HEK293 (cell line): ENCODE results near the gene RABEP2.
A peak's percentile ranks its signal among the peaks of the same experiment; 100 is the strongest.
"Not testable (repeated sequence)": the region's sequence is repeated elsewhere in the genome, so short reads cannot be mapped to it uniquely, and the experiment has no call there.

Experiments used
- CTCF ChIA-PET: fragments of 350-600 bp; formaldehyde crosslinking; extraction: SDS; loops from one replicate; lab custom pipeline; 2021; ENCODE audit warnings: antibody characterized with exemption; lab: Yijun Ruan, JAX
- POLR2A ChIA-PET: fragments of 300-600 bp; formaldehyde crosslinking; extraction: SDS; loops from one replicate; lab custom pipeline; 2020; ENCODE audit warnings: antibody characterized with exemption, inconsistent platforms; lab: Yijun Ruan, JAX
- H3K27ac ChIP-seq: fragments of 200-500 bp; sonication (Bioruptor generic); 2 replicates; pipeline ENCODE4 v1.5.1; 2014; ENCODE audit warnings: low read depth, low read length, control low read depth, inconsistent platforms; ENCODE audit errors: extremely low read depth
- H3K36me3 ChIP-seq, 2 experiments: fragments of 200-500 bp in 1 of 2; sonication (Bioruptor generic) in 1 of 2; 1 replicate in 1 of 2; 2 replicates in 1 of 2; pipeline ENCODE4 v1.5.1; 2014 to 2017; ENCODE audit warnings: inconsistent platforms in 2 of 2, low read length in 2 of 2; ENCODE audit not compliant: control insufficient read depth in 2 of 2, insufficient read depth in 1 of 2
- H3K4me1 ChIP-seq: fragments of 200-500 bp; sonication (Bioruptor generic); 2 replicates; pipeline ENCODE4 v1.5.1; 2014; ENCODE audit warnings: mild to moderate bottlenecking, low read length, inconsistent platforms; ENCODE audit not compliant: control insufficient read depth, insufficient read depth
- H3K4me3 ChIP-seq: 2 replicates; pipeline ENCODE4 v1.5.1; 2011; ENCODE audit warnings: low read depth, mild to moderate bottlenecking, control low read depth, low read length, moderate library complexity
- H3K9me3 ChIP-seq: fragments of 200-500 bp; sonication (Bioruptor generic); 2 replicates; pipeline ENCODE4 v1.5.1; 2014; ENCODE audit warnings: low read depth, low read length, inconsistent platforms; ENCODE audit not compliant: control insufficient read depth, insufficient read depth
- TSHZ1 ChIP-seq: fragments of 450-650 bp; formaldehyde crosslinking; IDR thresholded peaks from 2 replicates; pipeline ENCODE4 v1.5.1; 2016; ENCODE audit warnings: missing biosample characterization, missing genetic modification characterization, borderline replicate concordance
- ZNF121 ChIP-seq: fragments of 450-650 bp; formaldehyde crosslinking; IDR thresholded peaks from 2 replicates; pipeline ENCODE4 v1.5.1; 2016; ENCODE audit warnings: missing biosample characterization, missing genetic modification characterization
- ZNF654 ChIP-seq: fragments of 450-650 bp; formaldehyde crosslinking; IDR thresholded peaks from 2 replicates; pipeline ENCODE4 v1.5.1; 2016; ENCODE audit warnings: low read depth, missing biosample characterization, missing genetic modification characterization
- TF ChIP-seq, protein P1 (sequence below): fragments of 450-650 bp; formaldehyde crosslinking; IDR thresholded peaks from 2 replicates; pipeline ENCODE4 v1.5.1; 2016; ENCODE audit warnings: missing biosample characterization, missing genetic modification characterization, low read depth
- TF ChIP-seq, protein P2 (sequence below): fragments of 450-650 bp; formaldehyde crosslinking; IDR thresholded peaks from 2 replicates; pipeline ENCODE4 v1.5.1; 2016; ENCODE audit warnings: missing biosample characterization, missing genetic modification characterization
- TF ChIP-seq, protein P3 (sequence below): fragments of 450-650 bp; formaldehyde crosslinking; IDR thresholded peaks from 2 replicates; pipeline ENCODE4 v1.5.1; 2016; ENCODE audit warnings: missing biosample characterization, missing genetic modification characterization

Gene RABEP2

DNA sequence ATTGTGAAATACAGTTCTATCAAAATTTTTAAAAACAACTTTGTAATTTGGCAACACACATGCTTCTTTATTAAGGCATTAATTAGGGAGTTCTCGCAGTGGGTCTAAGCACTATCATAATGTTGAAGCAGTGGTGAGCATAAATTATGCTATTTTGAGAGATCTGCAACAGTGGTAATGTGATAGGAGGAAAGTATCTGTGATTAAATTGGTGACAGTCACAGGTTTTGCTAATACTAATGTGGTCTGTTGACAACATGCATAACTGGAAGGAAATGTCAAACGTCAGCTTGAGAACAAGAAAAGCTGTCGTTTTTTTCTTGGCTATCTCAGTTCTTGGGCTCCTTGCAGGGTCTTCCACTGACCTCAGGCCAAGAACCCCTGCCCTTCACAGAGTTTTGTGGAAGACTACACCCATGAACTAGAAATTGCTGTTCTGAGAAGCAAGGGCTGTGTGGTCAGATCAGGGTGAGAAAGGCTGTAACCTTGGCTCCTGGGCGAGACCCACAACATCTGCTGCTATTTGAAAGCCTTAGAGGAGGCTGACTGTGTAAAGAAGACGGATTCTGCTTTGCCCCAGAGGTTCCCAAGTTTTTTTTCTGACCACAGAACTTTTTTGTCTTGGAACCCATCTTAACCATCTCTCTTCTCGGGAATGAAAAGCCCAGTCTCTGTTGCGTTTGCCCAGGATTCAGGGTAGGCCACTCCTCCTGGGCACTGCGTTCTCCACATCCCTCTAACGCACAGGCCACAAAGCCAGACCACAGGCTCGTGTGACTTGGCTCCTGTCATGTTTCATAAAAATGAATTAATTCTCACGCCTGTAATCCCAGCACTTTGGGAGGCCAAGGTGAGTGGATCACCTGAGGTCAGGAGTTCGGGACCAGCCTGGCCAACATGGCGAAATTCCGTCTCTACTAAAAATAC lies 32.8 kb downstream of the RABEP2 start (continued):
- no peak for TF ChIP-seq ZNF654 (tag by site-specific recombination)

GRCh38 chr16:28890355-28890754 lies 34.7 kb downstream of the RABEP2 start:
- CTCF ChIA-PET, result interaction anchor here (0.6 to 0.9 kb wide), 2 partner anchors 49 to 55 kb away, joined by 3 to 4 read pairs; no protein-coding TSS in a partner anchor
- POLR2A ChIA-PET, H3K4me3 ChIP-seq, H3K9me3 ChIP-seq, H3K4me1 ChIP-seq, H3K27ac ChIP-seq: not testable (repeated sequence)
- peak; percentile 51; the same call in 1 of the 2 replicates for TF ChIP-seq ZNF121 (tag by site-specific recombination)
- H3K36me3 ChIP-seq, result peaks cover 0 to 25% of the 10 kb centered on the region in 2 experiments; a peak in 2 of 3 replicates

DNA sequence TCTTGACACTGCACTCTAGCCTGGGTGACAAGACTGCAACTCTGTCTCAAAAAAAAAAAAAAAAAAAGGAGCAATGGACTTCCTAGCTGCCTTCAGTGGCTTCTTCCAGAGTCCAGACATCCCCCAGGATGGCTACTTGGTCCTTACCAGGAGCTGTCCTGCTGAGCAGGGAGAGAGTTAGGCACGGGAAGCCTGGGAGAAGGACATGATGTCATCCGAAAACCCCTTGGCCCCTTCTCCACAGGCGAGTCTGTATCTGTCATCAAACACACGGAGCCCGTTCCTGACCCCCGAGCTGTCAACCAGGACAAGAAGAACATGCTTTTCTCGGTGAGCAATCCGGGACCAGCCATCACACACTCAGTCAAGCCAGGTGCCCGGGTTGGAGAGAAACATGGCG lies 38.1 kb downstream of the RABEP2 start:
- TF ChIP-seq, protein P1, sequence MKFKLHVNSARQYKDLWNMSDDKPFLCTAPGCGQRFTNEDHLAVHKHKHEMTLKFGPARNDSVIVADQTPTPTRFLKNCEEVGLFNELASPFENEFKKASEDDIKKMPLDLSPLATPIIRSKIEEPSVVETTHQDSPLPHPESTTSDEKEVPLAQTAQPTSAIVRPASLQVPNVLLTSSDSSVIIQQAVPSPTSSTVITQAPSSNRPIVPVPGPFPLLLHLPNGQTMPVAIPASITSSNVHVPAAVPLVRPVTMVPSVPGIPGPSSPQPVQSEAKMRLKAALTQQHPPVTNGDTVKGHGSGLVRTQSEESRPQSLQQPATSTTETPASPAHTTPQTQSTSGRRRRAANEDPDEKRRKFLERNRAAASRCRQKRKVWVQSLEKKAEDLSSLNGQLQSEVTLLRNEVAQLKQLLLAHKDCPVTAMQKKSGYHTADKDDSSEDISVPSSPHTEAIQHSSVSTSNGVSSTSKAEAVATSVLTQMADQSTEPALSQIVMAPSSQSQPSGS, result peak; percentile 74
- no peak for TF ChIP-seq TSHZ1 (tag by site-specific recombination)
- TF ChIP-seq, protein P2, sequence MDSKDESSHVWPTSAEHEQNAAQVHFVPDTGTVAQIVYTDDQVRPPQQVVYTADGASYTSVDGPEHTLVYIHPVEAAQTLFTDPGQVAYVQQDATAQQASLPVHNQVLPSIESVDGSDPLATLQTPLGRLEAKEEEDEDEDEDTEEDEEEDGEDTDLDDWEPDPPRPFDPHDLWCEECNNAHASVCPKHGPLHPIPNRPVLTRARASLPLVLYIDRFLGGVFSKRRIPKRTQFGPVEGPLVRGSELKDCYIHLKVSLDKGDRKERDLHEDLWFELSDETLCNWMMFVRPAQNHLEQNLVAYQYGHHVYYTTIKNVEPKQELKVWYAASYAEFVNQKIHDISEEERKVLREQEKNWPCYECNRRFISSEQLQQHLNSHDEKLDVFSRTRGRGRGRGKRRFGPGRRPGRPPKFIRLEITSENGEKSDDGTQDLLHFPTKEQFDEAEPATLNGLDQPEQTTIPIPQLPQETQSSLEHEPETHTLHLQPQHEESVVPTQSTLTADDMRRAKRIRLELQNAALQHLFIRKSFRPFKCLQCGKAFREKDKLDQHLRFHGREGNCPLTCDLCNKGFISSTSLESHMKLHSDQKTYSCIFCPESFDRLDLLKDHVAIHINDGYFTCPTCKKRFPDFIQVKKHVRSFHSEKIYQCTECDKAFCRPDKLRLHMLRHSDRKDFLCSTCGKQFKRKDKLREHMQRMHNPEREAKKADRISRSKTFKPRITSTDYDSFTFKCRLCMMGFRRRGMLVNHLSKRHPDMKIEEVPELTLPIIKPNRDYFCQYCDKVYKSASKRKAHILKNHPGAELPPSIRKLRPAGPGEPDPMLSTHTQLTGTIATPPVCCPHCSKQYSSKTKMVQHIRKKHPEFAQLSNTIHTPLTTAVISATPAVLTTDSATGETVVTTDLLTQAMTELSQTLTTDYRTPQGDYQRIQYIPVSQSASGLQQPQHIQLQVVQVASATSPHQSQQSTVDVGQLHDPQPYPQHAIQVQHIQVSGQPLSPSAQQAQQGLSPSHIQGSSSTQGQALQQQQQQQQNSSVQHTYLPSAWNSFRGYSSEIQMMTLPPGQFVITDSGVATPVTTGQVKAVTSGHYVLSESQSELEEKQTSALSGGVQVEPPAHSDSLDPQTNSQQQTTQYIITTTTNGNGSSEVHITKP (tag by site-specific recombination), result peak; percentile 89
- TF ChIP-seq, protein P3, sequence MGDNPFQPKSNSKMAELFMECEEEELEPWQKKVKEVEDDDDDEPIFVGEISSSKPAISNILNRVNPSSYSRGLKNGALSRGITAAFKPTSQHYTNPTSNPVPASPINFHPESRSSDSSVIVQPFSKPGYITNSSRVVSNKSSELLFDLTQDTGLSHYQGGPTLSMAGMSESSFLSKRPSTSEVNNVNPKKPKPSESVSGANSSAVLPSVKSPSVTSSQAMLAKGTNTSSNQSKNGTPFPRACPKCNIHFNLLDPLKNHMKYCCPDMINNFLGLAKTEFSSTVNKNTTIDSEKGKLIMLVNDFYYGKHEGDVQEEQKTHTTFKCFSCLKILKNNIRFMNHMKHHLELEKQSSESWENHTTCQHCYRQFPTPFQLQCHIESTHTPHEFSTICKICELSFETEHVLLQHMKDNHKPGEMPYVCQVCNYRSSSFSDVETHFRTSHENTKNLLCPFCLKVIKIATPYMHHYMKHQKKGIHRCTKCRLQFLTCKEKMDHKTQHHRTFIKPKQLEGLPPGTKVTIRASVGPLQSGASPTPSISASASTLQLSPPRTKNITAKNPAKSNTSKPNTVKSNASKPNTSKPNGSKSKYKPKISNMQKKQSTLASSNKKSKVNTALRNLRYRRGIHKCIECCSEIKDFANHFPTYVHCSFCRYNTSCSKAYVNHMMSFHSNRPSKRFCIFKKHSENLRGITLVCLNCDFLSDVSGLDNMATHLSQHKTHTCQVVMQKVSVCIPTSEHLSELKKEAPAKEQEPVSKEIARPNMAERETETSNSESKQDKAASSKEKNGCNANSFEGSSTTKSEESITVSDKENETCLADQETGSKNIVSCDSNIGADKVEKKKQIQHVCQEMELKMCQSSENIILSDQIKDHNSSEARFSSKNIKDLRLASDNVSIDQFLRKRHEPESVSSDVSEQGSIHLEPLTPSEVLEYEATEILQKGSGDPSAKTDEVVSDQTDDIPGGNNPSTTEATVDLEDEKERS (tag by site-specific recombination), result no peak
- H3K4me3 ChIP-seq, result no peak overlapping the region
- peaks cover 0 to 22% of the 10 kb centered on the region in 2 experiments; a peak in 2 of 3 replicates for H3K36me3 ChIP-seq
- H3K27ac ChIP-seq, result no peak overlapping the region
- no peaks in the 10 kb centered on the region for H3K4me1 ChIP-seq
- ChIA-PET CTCF (interaction anchor here (1.3 kb wide), 1 partner anchor 13 kb away, joined by 3 read pairs; no protein-coding TSS in a partner anchor), POLR2A (interaction anchor here (0.7 kb wide), 1 partner anchor 26 kb away, joined by 3 read pairs; no protein-coding TSS in a partner anchor)
- H3K9me3 ChIP-seq, result no peaks in the 10 kb centered on the region
